Chondrocyte (in vitro differentiated cells): ENCODE measurements around the gene GJC1. TPM values are rescaled to one million over a fixed set of nuclear protein-coding genes. Genes with fewer than 3 reads are reported as not detected.
A peak's percentile ranks its signal among the peaks of the same experiment; 100 is the strongest.

Source experiments
- DNase-seq: peaks from one replicate; pipeline ENCODE4 v3.0.0; 2021; ENCODE audit warnings: mixed read lengths, low spot score
- H3K27ac Mint-ChIP-seq: one replicate; pipeline ENCODE4 v1.8.0; 2021; ENCODE audit warnings: mild to moderate bottlenecking, moderate library complexity, mixed read lengths; ENCODE audit not compliant: unreplicated experiment
- H3K27me3 Mint-ChIP-seq: 2 replicates; pipeline ENCODE4 v1.8.0; 2021; ENCODE audit warnings: low read depth, mixed read lengths
- H3K36me3 Mint-ChIP-seq: 2 replicates; pipeline ENCODE4 v1.8.0; 2021; ENCODE audit warnings: low read depth, mixed read lengths
- H3K4me1 Mint-ChIP-seq: 2 replicates; pipeline ENCODE4 v1.8.0; 2021; ENCODE audit warnings: low read depth, mild to moderate bottlenecking, mixed read lengths
- H3K4me3 Mint-ChIP-seq: one replicate; pipeline ENCODE4 v1.8.0; 2021; ENCODE audit warnings: mild to moderate bottlenecking, moderate library complexity, mixed read lengths; ENCODE audit not compliant: unreplicated experiment
- H3K9me3 Mint-ChIP-seq: 2 replicates; pipeline ENCODE4 v1.8.0; 2021; ENCODE audit warnings: low read depth, mixed read lengths
- CTCF ChIP-seq: fragments of 200-600 bp; sonication (generic); IDR thresholded peaks from 2 replicates; pipeline ENCODE4 v1.5.0; 2021; ENCODE audit warnings: antibody characterized with exemption, mild to moderate bottlenecking, moderate library complexity
- total RNA-seq: library from RNA; stranded (reverse); gene quantifications from 3 replicates; pipeline ENCODE4 v1.2.1, GENCODE V29; 2021

GJC1 gene
- total RNA-seq, 1 donor from 2014 or later, result 50.5 TPM

GRCh38 chr17:44804302-44805089 is 25.6 kb downstream of the GJC1 start:
- TF ChIP-seq CTCF, result no peak
- Mint-ChIP-seq H3K36me3 (peaks cover 16% of the 10 kb centered on the region), H3K4me1 (peaks cover 53% of the 10 kb centered on the region), H3K27me3 (no peaks in the 10 kb centered on the region), H3K27ac (peak overlapping the region; percentile 71), H3K4me3 (no peak overlapping the region), H3K9me3 (no peaks in the 10 kb centered on the region)
- DNase-seq, result no peak

GRCh38 chr17:44801880-44802279 is 28.2 kb downstream of the GJC1 start:
- peak; percentile 55 for TF ChIP-seq CTCF
- no peak overlapping the region for H3K4me3 Mint-ChIP-seq
- H3K36me3 Mint-ChIP-seq, result peaks cover 16% of the 10 kb centered on the region
- H3K27me3 Mint-ChIP-seq, result no peaks in the 10 kb centered on the region
- H3K27ac Mint-ChIP-seq, result peak overlapping the region; percentile 97
- peaks cover 57% of the 10 kb centered on the region for H3K4me1 Mint-ChIP-seq
- no peak for DNase-seq
- no peaks in the 10 kb centered on the region for H3K9me3 Mint-ChIP-seq

- peaks cover 1% of the 10 kb centered on the region for H3K36me3 Mint-ChIP-seq
- no peaks in the 10 kb centered on the region for H3K9me3 Mint-ChIP-seq
- H3K27me3 Mint-ChIP-seq, result no peaks in the 10 kb centered on the region
- H3K4me1 Mint-ChIP-seq, result peaks cover 67% of the 10 kb centered on the region
- no peak overlapping the region for H3K27ac Mint-ChIP-seq
- DNase-seq, result no peak
- TF ChIP-seq CTCF, result no peak
- H3K4me3 Mint-ChIP-seq, result no peak overlapping the region
These were observed 31.7 kb downstream of the GJC1 start for GRCh38 chr17:44798356-44798755.

GRCh38 chr17:44797802-44798201 is 32.3 kb downstream of the GJC1 start:
- H3K27ac Mint-ChIP-seq, result peak overlapping the region; percentile 90
- no peaks in the 10 kb centered on the region for H3K27me3 Mint-ChIP-seq
- no peaks in the 10 kb centered on the region for H3K9me3 Mint-ChIP-seq
- no peak for DNase-seq
- peak overlapping the region; percentile 53 for H3K4me3 Mint-ChIP-seq
- peaks cover 2% of the 10 kb centered on the region for H3K36me3 Mint-ChIP-seq
- TF ChIP-seq CTCF, result no peak
- peaks cover 64% of the 10 kb centered on the region for H3K4me1 Mint-ChIP-seq

GRCh38 chr17:44796731-44797130 is 33.4 kb downstream of the GJC1 start:
- Mint-ChIP-seq H3K27me3 (no peaks in the 10 kb centered on the region), H3K4me3 (peak overlapping the region; percentile 58), H3K4me1 (peaks cover 57% of the 10 kb centered on the region), H3K36me3 (peaks cover 3% of the 10 kb centered on the region), H3K9me3 (no peaks in the 10 kb centered on the region), H3K27ac (peak overlapping the region; percentile 80)
- DNase-seq, result no peak
- no peak for TF ChIP-seq CTCF
